Right kidney (tissue), 1 donor: Measurements from ENCODE around the gene BEX4.
"Not testable (repeated sequence)": the region's sequence is repeated elsewhere in the genome, so short reads cannot be mapped to it uniquely, and the experiment has no call there.

Experiments
- DNase-seq: peaks from one replicate; pipeline ENCODE4 v3.0.0-alpha.2; 2016

BEX4 gene

DNA sequence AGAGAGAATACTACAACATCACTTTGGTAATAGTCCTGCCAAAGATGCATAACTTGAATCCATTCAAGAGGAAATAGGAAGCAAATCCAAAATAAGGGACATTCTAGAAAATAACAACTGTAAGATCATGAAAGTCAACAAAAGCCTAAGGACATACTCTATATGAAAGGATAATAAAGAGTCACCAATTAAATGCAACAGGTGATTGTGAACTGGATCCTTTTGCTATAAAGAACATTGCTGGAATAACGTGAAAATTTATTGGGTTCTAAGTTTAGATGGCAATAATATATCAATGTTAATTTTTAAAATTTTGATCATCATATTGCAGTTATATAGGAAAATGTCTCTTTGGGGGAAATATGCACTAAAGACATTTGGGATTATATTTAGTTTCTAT, 20.0 kb downstream of the BEX4 start:
- DNase-seq, result no peak

DNA sequence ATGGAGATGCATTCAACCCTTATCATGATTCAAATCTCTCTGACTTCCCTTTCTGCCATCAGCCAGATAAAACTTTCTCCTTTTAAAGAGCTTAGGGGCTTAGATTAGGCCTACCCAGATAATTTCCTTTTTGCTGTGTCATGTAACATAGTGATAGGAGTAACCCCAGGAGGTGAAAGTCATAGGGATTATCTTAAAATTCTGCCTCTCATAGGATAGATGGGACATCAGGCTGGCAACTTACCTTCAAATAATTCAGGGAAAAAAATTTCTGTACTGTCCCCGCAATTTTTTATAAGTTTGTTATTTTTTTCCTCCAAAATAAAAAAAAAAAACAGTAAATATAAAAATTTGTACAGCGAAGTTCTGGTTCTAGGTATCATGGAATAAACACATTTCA, 20.7 kb downstream of the BEX4 start:
- not testable (repeated sequence) for DNase-seq

DNA sequence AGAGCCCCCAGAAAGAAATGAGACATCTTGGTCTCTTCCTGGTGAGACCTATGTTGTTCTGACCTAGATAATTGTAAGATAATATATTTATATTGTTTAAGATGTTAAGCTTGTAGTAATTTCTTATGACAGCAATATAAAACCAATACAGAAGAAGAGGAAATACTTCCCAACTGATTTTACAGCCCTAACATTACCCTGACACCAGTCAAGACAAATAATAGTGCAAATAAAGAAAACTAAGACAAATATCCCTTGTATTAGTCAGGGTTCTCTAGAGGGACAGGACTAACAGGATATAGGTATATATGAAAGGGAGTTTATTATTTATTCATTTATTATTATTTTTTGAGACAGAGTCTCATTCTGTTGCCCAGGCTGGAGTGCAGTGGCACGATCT, 21.4 kb downstream of the BEX4 start:
- no peak for DNase-seq

DNA sequence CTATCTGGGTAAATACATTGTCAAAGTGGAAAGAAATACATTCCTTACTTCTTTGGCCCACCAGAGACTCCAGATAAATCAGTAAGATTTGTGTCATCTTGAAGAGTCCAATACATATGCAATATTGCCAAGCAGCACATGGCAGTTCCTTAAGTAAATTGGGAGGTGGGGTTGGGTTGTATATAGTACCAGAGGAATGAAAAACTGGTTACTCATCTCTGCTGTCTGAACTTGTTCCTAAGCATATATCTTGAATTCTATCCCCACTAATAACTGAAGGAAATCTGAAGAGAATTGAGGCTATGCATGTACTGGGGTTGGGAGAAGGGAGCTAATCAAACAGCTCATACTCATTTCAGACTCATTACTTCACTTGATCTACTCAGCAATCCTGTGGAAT, 25.2 kb downstream of the BEX4 start:
- no peak for DNase-seq

DNA sequence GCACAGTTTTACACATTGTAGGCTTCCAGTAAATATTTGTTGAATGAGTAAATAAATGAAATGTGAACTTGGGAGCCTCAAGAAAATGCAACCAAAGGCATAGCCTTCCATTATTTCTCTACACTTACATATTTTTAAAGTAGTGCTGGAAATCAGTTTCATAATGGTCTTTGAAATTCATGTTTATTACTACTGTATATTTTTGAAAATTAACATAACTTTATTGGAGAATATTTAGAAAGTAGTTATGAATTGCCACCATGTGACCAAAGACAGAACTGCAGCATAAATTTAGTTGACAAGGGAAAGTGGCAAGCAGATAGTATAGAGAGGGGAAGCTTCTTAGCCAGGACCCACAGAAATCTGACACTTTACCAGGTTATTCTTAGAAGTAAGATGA, 33.6 kb downstream of the BEX4 start:
- no peak for DNase-seq

DNA sequence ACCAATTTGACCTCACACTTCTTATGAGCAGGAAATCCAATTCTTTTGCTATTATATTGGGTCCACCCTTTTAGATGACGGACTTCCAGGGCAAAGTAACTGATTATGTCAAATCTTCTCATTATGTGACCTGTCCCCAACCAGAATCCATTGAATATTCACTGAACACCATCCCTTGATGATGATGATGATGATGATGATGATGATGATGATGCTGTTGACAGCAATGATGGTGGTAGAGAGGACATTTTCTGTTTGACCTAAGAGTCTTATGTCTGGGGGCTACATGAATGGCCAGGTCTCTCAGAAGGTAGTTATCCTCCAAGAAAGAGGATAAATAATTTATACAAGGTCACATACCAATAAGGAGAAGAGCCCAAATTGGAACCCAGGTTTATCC, 34.9 kb downstream of the BEX4 start:
- DNase-seq, result no peak

DNA sequence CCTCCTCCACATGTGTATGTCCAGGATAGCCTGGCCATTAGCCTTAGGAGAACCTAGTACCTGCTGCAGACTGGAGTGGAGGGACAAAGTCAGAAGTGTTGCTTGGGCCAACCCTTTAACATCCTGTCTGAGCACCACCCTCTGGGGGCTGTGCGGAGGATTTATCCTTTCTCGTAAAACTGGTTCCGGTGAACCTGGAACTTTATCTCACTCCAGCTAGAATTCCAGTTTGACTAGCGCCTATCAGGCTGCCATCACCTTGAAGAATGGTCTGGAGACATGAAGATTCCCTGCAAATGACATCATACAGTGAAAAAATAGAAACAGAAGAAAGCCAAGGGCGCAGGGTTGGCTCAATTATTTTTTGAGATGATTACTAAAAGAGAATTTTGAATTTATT, 36.1 kb downstream of the BEX4 start:
- peak; percentile 3 for DNase-seq

DNA sequence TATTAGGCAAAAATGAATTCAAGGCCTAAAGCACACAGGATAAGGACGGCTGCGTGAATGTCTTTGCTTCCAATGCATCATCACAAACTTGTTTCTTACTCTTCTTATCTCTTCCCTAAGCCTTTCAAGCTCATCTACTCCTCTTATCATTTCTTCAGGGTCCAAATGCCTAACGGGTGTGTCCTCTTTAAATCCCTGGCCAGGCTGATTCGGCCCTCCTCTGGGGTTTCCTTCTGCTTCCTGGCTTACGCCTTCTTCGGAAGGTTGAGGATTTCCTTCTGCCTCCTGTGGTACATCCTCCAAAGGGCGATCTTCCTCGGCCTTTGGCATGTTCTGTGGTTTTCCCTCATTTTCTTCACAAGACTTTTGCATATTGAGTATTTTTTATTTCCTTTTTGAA, 38.7 kb downstream of the BEX4 start:
- DNase-seq, result no peak

DNA sequence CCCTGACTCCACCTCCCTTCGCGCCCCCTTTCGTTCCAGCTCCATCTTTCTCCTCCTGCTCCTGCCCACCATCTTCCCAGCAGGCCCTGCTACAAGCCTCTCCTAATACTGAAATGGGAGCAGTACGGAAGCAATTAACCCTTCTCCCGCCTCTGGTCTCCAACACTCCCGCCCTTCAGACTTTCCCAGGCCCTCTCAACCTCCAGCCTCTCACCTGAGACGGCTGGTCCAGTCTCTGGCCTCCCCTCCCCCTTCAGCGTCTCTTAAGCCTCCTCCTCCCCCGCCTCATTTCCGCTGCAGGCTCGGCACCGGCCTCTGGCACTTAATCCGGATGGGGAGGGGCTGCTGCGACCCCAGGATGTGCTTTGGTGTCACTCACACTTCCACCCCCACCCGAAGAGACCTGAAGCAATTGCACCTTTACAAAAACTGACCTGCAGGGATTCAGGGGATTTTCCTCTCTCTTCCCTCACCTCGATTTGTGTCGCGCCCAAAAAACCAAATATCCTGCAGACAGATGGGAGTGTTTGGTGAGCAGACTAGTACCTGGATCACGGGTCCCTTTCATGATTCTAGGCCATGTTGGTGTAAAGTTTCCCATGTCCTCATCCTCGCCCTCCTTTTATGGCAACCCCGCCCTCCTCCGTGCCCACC, 39.4 kb downstream of the BEX4 start:
- DNase-seq, result peak; percentile 76

DNA sequence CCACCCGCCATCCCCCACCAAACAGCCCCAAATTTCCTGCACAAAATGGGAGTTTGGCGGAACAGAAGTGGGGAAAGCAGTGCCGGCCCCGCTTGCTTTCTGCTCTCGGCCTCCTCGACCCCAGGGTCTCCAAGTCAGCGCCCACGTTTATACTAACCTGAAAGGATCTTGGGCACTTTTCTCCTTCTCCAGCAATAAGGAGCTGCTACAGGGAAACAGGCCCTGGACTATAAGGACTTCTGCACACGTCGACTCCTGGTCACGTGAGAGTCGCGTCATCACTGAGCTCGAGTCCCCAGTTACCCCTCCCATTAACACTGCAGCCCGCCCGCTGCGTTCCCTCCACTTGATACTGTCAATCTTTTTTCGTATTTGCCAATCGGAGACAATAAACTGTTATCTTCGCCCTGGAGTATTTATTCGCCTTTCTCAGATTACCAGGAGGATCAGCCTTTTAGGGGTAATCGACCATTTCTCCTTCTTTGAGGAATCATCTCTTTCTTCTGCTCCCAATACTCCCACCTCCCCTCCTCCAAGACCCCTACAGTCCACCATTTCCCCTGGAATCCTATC, 40.1 kb downstream of the BEX4 start, which contains the start of gene TCEAL8:
TSS of gene TCEAL8 (minus strand) at position 235 of the 573 bp plus-strand sequence. CDS start 1,176 bp downstream, outside the sequence.
- peak; percentile 76 for DNase-seq

DNA sequence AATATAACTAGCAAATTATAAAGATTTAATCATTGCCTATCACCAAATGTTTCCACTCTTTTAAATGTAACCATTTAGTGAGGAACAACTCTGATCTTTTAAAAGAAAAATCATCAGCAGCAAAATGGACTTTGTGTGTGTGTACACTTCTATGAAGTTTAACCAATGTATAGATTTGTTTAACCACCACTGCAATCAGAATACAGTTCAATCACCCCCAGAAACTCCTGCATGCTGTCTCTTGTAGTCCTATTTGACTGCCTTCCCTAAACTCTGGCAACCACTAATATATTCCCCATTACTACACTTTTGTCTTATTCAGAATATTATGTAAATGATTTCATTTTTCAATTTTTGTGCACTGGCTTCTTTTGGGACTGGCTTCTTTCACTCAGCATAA, 41.7 kb downstream of the BEX4 start:
- no peak for DNase-seq

DNA sequence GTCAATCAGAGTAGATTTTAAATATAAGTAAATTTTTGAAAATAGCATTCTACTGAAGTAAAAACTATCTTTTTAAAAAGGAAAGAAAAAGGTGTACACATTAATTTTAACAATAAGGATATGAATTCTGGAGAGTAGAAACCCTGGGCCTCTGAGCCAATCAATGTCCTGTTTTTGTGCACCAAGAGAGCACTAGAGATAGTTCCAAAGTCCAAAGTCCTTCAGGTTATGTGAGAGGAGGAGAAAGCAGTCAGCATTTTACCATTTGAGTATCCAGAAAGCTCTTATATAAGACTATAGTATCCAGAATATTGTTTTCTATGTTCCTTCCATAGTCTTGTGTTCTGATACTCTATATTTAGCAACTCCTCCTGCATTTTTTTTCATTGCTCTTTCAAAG, 43.4 kb downstream of the BEX4 start:
- no peak for DNase-seq
